ENCODE measurements around the gene CHKB. TPM values are rescaled to one million over a fixed set of nuclear protein-coding genes. Genes with fewer than 3 reads are reported as not detected.

The CHKB gene
- total and polyA plus RNA-seq, 2 of the 4 experiments (the other 2 are of a cell fraction), result 8.1 to 36.9 TPM

DNA sequence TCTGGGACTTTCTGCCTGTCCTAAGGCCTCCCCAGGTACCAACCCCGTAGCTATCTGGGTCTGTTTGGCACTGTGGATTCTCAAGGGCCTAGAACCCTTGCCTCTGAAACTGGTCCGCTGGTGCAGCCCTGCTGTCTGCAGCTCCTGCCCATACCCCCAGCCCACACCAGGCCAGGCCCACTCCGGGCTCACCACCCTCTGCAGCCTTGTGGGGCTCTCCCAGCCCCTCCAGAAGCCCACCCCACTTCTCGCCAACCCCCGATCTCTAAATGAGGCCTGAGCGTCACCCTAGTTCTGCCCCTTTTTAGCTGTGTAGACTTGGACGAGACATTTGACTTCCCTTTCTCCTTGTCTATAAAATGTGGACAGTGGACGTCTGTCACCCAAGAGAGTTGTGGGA, 32.3 kb downstream of the CHKB start:
- Histone ChIP-seq H3K18ac (ENCODE audit: low read depth, low read length) (no peak overlapping the region), H3K4me2 (ENCODE audit: low read depth, low read length) (no peak overlapping the region), H3K27ac (ENCODE audit: insufficient read depth, low read length) (no peak overlapping the region), H3K4me3 (ENCODE audit: insufficient read depth, low read depth, low read length) (no peak overlapping the region), H2BK15ac (ENCODE audit: low read depth, low read length) (no peak overlapping the region), H3K56ac (ENCODE audit: extremely low read depth, insufficient read depth, low read length) (no peak overlapping the region), H2AK5ac (ENCODE audit: low read depth, low read length) (no peak overlapping the region), H2AFZ (replicated peaks; ENCODE audit: low read length, poor library complexity) (no peak overlapping the region), H3K9ac (ENCODE audit: low read depth, low read length) (no peak overlapping the region), H3K14ac (replicated peaks; ENCODE audit: low read depth, low read length) (no peak overlapping the region), H2AK9ac (replicated peaks; ENCODE audit: low read depth, low read length, poor library complexity) (no peak overlapping the region), H3K27me3 (ENCODE audit: control insufficient read depth, insufficient read depth, low read length) (peaks cover 70% of the 10 kb centered on the region), H2BK5ac (ENCODE audit: low read depth, low read length, poor library complexity, severe bottlenecking) (no peak overlapping the region), H3K4me1 (ENCODE audit: control insufficient read depth, insufficient read depth, low read length) (no peaks in the 10 kb centered on the region; the same call in 1 of the 2 replicates), H3K9me3 (ENCODE audit: control insufficient read depth, insufficient read depth, low read length) (no peaks in the 10 kb centered on the region), H4K8ac (ENCODE audit: low read depth in 2 of 2, low read length in 2 of 2) (no peak overlapping the region), H4K20me1 (ENCODE audit: insufficient read depth, low read length) (no peaks in the 10 kb centered on the region), H3K23ac (ENCODE audit: low read depth, low read length) (no peak overlapping the region), H3K36me3 (ENCODE audit: control insufficient read depth, insufficient read depth, low read length) (no peaks in the 10 kb centered on the region), H4K91ac (ENCODE audit: insufficient read depth, low read depth, low read length) (no peak overlapping the region), H3K4ac (ENCODE audit: low read depth, low read length) (no peak overlapping the region), H3K79me1 (ENCODE audit: low read depth in 1 of 2, low read length in 2 of 2) (no peaks in the 10 kb centered on the region), H2BK20ac (ENCODE audit: low read depth, low read length) (no peak overlapping the region), H4K5ac (ENCODE audit: low read depth, low read length) (no peak overlapping the region), H2BK120ac (ENCODE audit: low read depth, low read length) (no peak overlapping the region), H3K9me1 (ENCODE audit: insufficient read depth, low read length) (no peaks in the 10 kb centered on the region)
- ChIA-PET POLR2A (ENCODE audit: unreplicated experiment) (no interaction called here), CTCF (interaction anchor here (1.3 kb wide), 1 partner anchor 13 kb away, joined by 4 read pairs; the partner anchor contains the start of gene SYCE3)
- 56% methylated on average over 5 of the region's 8 CpGs; no CpG with 5 or more reads in 1 of the 2 experiments for WGBS, 2 experiments (ENCODE audit: extremely low coverage in 2 of 2, insufficient read length in 1 of 2)
- intact Hi-C loops (cut with micrococcal nuclease) (no loop called here), in situ Hi-C loops (cut with MboI; ENCODE audit: low sequenced_read_pairs) (no loop called here), dilution Hi-C loops (cut with HindIII; ENCODE audit: low sequenced_read_pairs, unreplicated experiment) (no loop called here)
- ATAC-seq (ENCODE audit: low read depth) (no peak), DNase-seq (no peak)
- TF ChIP-seq CEBPB (IDR thresholded peaks at IDR 0.05; ENCODE audit: low read depth, low read length), result no peak
- TF ChIP-seq, protein P1, sequence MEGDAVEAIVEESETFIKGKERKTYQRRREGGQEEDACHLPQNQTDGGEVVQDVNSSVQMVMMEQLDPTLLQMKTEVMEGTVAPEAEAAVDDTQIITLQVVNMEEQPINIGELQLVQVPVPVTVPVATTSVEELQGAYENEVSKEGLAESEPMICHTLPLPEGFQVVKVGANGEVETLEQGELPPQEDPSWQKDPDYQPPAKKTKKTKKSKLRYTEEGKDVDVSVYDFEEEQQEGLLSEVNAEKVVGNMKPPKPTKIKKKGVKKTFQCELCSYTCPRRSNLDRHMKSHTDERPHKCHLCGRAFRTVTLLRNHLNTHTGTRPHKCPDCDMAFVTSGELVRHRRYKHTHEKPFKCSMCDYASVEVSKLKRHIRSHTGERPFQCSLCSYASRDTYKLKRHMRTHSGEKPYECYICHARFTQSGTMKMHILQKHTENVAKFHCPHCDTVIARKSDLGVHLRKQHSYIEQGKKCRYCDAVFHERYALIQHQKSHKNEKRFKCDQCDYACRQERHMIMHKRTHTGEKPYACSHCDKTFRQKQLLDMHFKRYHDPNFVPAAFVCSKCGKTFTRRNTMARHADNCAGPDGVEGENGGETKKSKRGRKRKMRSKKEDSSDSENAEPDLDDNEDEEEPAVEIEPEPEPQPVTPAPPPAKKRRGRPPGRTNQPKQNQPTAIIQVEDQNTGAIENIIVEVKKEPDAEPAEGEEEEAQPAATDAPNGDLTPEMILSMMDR (conservative IDR thresholded peaks at IDR 0.05; ENCODE audit: low read depth, low read length), result no peak
- no peak for TF ChIP-seq RCOR1 (IDR thresholded peaks at IDR 0.05; ENCODE audit: insufficient replicate concordance, low read length)
- TF ChIP-seq, protein P2, sequence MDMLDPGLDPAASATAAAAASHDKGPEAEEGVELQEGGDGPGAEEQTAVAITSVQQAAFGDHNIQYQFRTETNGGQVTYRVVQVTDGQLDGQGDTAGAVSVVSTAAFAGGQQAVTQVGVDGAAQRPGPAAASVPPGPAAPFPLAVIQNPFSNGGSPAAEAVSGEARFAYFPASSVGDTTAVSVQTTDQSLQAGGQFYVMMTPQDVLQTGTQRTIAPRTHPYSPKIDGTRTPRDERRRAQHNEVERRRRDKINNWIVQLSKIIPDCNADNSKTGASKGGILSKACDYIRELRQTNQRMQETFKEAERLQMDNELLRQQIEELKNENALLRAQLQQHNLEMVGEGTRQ (IDR thresholded peaks at IDR 0.05; ENCODE audit: low read depth, low read length), result no peak
- no peak for TF ChIP-seq MAFK (IDR thresholded peaks at IDR 0.05; ENCODE audit: low read depth, low read length)
- TF ChIP-seq RFX5 (IDR thresholded peaks at IDR 0.05; ENCODE audit: low read depth, low read length), result no peak
- no peak for TF ChIP-seq FOS (IDR thresholded peaks at IDR 0.05; ENCODE audit: low read depth, low read length)
- TF ChIP-seq CHD1 (IDR thresholded peaks at IDR 0.05; ENCODE audit: low read depth, low read length), result no peak
- no peak for TF ChIP-seq MAZ (IDR thresholded peaks at IDR 0.05; ENCODE audit: borderline replicate concordance, low read depth, low read length)
- TF ChIP-seq POLR2A (IDR thresholded peaks at IDR 0.05; ENCODE audit: low read depth, low read length), result no peak
- TF ChIP-seq MXI1 (IDR thresholded peaks at IDR 0.05; ENCODE audit: borderline replicate concordance, low read depth, low read length), result no peak
- TF ChIP-seq, protein P3, sequence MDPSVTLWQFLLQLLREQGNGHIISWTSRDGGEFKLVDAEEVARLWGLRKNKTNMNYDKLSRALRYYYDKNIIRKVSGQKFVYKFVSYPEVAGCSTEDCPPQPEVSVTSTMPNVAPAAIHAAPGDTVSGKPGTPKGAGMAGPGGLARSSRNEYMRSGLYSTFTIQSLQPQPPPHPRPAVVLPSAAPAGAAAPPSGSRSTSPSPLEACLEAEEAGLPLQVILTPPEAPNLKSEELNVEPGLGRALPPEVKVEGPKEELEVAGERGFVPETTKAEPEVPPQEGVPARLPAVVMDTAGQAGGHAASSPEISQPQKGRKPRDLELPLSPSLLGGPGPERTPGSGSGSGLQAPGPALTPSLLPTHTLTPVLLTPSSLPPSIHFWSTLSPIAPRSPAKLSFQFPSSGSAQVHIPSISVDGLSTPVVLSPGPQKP (IDR thresholded peaks at IDR 0.05; ENCODE audit: borderline replicate concordance, low read depth, low read length), result no peak
- TF ChIP-seq RAD21 (IDR thresholded peaks at IDR 0.05; ENCODE audit: low read length), result no peak
- no peak for TF ChIP-seq NFE2L2 (IDR thresholded peaks at IDR 0.05; ENCODE audit: low read depth, low read length)
- no peak for TF ChIP-seq SMC3 (IDR thresholded peaks at IDR 0.05; ENCODE audit: low read depth, low read length)
- TF ChIP-seq BHLHE40 (IDR thresholded peaks at IDR 0.05; ENCODE audit: low read depth, low read length), result no peak
- no TSS peak for BruUV-seq (replicated peaks)
